OCI-LY3 (cell line): ENCODE measurements around the gene CDV3.

ENCODE experiments used
- CTCF ChIP-seq: fragments of 200-600, 300-600 bp; sonication (generic); IDR thresholded peaks from 2 replicates; pipeline ENCODE4 v1.5.1; 2014; ENCODE audit warnings: antibody characterized with exemption, low read length, low read depth
- EZH2phosphoT487 ChIP-seq: fragments of 200-600 bp; shearing (Covaris generic); IDR thresholded peaks from 2 replicates; pipeline ENCODE4 v1.6.1; 2018; ENCODE audit warnings: antibody characterized with exemption, mixed run types, low read depth

- TF ChIP-seq CTCF (no peak), EZH2phosphoT487 (no peak)
Measured at GRCh38 chr3:133570937-133571320, 2.6 kb upstream of the CDV3 start.
